Ramos (cell line): ENCODE data around the gene MON1B.
"Not testable (repeated sequence)": the region's sequence is repeated elsewhere in the genome, so short reads cannot be mapped to it uniquely, and the experiment has no call there.

Experiments
- in situ Hi-C: fragments of 300-500 bp; cut with MboI; formaldehyde crosslinking; loops from one replicate; pipeline ENCODE4 v1.14.3; 2022; ENCODE audit warnings: low sequenced_read_pairs; ENCODE audit not compliant: unreplicated experiment

Gene MON1B

DNA sequence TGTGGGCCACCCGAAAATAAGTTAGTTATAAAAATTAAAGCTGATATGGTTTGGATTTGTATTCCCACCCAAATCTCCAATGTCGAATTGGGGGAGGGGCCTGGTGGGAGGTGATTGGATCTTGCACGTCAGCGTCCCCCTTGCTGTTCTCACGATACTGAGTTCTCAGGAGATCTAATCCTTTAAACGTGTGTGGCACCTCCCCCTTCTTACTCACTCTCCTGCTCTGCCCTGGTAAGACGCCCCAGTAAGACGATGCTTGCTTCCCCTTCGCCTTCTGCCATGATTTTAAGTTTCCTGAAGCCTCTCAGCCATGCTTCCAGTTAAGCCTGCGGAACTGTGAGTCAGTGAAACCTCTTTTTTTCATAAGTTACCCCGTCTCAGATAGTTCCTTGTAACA is 43.6 kb downstream of the MON1B start:
- in situ Hi-C loops, result loop anchor here (5.0 to 10.0 kb wide), 3 partner anchors 143 to 740 kb away; no protein-coding TSS in a partner anchor

DNA sequence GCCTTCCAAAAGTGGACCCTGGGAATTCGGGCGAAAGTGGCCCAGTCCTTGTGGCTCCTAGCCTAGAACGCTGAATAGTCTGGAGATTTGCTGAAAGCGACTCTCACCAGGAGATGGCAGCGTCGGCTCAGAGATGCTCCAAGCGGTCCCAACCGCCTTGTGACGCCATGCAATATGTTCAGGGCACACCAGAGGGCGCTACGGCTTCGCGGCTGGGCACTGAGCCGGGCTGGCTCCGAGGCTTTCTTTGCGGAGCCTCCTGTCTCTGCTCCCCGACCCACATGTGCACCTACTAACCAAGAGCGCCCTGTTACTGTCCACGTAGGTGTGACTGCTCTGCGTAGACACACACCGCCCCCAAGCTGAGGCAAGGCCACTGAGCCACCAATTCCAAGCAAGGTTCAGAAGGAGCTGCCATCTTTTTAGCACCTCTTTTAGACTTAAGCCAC is 45.1 kb downstream of the MON1B start:
- in situ Hi-C loops, result loop anchor here (5.0 to 10.0 kb wide), 3 partner anchors 141 to 739 kb away; no protein-coding TSS in a partner anchor

DNA sequence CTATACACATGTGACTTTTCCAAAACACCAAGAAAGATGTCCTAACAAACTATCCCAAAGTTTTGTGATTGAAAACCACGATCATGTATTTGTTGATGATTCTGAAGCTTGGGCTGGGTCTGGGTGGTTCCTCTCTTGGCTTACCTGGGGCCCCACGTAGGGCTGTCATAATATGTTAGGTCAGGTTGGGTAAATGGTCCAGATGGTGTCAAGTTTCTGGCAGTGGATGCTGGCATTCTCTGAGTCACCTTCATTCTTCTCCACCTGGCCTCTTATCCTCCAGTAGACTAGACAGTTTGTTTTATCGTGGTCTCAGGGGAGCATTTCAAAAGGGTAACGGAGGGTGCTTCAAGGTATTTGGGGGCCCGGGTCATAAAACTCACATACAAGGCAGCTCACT is 47.6 kb downstream of the MON1B start:
- in situ Hi-C loops, result loop anchor here (5.0 to 10.0 kb wide), 3 partner anchors 139 to 736 kb away; no protein-coding TSS in a partner anchor

DNA sequence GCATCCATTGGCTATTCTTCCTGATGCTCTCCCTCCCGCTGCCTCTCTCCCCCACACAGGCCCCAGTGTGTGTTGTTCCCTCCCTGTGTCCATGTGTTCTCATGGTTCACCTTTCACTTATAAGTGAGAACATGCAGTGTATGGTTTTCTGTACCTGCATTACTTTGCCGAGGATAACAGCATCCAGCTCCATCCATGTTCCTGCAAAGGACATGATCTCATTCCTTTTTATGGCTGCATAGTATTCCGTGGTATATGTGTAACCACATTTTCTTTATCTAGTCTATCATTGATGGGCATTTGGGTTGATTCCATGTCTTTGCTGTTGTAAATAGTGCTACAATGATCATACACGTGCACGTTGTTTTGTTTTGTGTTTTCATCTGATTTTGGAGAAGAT is 51.5 kb downstream of the MON1B start:
- in situ Hi-C loops, result not testable (repeated sequence)

GRCh38 chr16:77246150-77246549 is 55.2 kb downstream of the MON1B start:
- in situ Hi-C loops, result no loop called here

- in situ Hi-C loops, result no loop called here
Measured at GRCh38 chr16:77250400-77250799, 59.4 kb downstream of the MON1B start.
